ENCODE data around the gene XG.
"Not testable (repeated sequence)": the region's sequence is repeated elsewhere in the genome, so short reads cannot be mapped to it uniquely, and the experiment has no call there.

GRCh38 chrX:2802376-2803090 is 50.7 kb downstream of the XG start:
- TF ChIP-seq CTCF (IDR thresholded peaks at IDR 0.05); POLR2AphosphoS5 (IDR thresholded peaks at IDR 0.05; ENCODE audit: insufficient read depth in 1 of 2, low read depth in 1 of 2): not testable (repeated sequence)
